ENCODE results near the gene DNLZ. TPM values are rescaled to one million over a fixed set of nuclear protein-coding genes. Genes with fewer than 3 reads are reported as not detected.

Gene DNLZ
- total and polyA plus RNA-seq, 5 donors from 2014 or later: 25.5 to 67.9 (median 57.6) TPM

DNA sequence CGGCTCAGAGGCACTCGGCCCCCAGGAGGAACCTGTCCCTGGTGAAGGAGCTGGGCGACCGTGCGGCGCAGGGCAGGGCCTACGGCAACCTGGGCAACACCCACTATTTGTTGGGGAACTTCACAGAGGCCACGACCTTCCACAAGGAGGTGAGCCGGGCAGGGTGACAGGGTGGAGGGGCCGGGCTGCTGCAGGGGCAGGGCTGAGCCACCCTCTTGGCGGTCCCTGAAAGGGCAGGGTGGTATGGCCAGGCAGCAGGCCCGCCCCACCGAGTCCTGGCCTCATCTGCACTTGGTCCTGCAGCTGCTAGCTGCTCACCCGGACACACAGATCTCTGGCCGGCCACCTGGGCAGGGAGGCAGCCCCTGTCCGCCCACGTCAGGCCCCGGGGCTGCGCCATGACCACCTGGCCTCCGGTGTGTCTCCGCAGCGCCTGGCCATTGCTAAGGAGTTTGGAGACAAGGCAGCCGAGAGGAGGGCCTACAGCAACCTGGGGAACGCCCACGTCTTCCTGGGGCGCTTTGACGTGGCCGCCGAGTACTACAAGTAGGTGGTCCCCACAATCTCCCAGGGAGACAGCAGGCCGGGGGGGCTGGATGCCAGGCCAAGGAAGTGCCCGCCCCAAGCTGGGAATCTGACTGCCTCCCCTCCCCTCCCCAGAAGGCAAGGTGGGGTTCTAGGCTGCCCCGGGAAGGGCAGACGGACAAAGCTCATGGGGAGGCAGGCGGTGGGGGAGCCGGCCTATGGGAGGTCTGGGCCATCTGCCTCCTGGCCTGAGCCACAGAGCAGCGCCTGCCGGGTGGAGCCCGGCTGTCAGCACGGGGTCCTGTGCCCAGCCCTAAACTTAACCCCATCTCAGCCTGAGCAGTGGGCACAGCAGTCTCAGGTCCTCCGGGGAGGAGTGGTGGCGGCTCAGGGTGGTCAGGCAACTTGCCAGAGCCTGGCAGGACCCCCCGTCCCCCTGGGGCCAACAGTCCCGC is 25.8 kb downstream of the DNLZ start:
- Histone ChIP-seq H3K27me3 (ENCODE audit: control insufficient read depth, insufficient read depth, low read length) (no peaks in the 10 kb centered on the region), H3K36me3 (ENCODE audit: control insufficient read depth, insufficient read depth, low read length) (no peaks in the 10 kb centered on the region), H3K9me3 (ENCODE audit: control insufficient read depth in 2 of 2, low read length in 2 of 2) (no peaks in the 10 kb centered on the region), H3K4me1 (ENCODE audit: control insufficient read depth, insufficient read depth, low read length, poor library complexity, severe bottlenecking) (no peaks in the 10 kb centered on the region), H3K4me3 (ENCODE audit: low read depth, low read length) (no peak overlapping the region), H3K27ac (ENCODE audit: insufficient read depth, low read length, poor library complexity, severe bottlenecking) (no peak overlapping the region)
- H3K4me3 Mint-ChIP-seq: no peak overlapping the region
- no peak overlapping the region for H3K27ac Mint-ChIP-seq
- no peak for ATAC-seq (ENCODE audit: low read depth in 2 of 2)
- no peaks in the 10 kb centered on the region for H3K9me3 Mint-ChIP-seq
- no peaks in the 10 kb centered on the region for H3K36me3 Mint-ChIP-seq
- peaks cover 0 to under 1% (median 0%) of the 10 kb centered on the region in 4 donors for H3K4me1 Mint-ChIP-seq
- no peaks in the 10 kb centered on the region for H3K27me3 Mint-ChIP-seq
- no peak for DNase-seq

DNA sequence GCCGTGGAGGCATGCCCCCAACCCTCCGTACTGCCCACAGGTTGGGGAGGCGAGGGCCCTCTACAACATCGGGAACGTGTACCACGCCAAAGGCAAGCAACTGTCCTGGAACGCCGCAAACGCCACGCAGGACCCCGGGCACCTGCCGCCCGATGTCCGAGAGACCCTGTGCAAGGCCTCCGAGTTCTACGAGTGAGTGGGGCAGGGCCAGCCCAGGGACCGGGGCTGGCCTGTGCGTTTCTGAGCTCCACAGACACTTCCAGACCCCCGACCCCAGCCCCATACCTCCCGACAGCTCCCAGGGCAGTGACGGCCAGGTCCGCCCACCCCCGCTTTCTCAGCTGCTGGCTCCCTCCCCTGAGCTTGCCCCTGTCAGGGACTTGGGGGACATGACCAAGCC is 26.7 kb downstream of the DNLZ start:
- Mint-ChIP-seq H3K27ac (no peak overlapping the region), H3K4me1 (no peaks in the 10 kb centered on the region), H3K27me3 (no peaks in the 10 kb centered on the region), H3K9me3 (no peaks in the 10 kb centered on the region), H3K36me3 (no peaks in the 10 kb centered on the region), H3K4me3 (no peak overlapping the region)
- DNase-seq (no peak), ATAC-seq (ENCODE audit: low read depth in 2 of 2) (no peak)
- Histone ChIP-seq H3K27me3 (ENCODE audit: control insufficient read depth, insufficient read depth, low read length) (no peaks in the 10 kb centered on the region), H3K9me3 (ENCODE audit: control insufficient read depth in 2 of 2, low read length in 2 of 2) (no peaks in the 10 kb centered on the region), H3K4me1 (ENCODE audit: control insufficient read depth, insufficient read depth, low read length, poor library complexity, severe bottlenecking) (no peaks in the 10 kb centered on the region), H3K4me3 (ENCODE audit: low read depth, low read length) (no peak overlapping the region), H3K27ac (ENCODE audit: insufficient read depth, low read length, poor library complexity, severe bottlenecking) (no peak overlapping the region), H3K36me3 (ENCODE audit: control insufficient read depth, insufficient read depth, low read length) (no peaks in the 10 kb centered on the region)

- Mint-ChIP-seq H3K36me3 (no peaks in the 10 kb centered on the region), H3K27ac (no peak overlapping the region), H3K4me3 (no peak overlapping the region), H3K27me3 (no peaks in the 10 kb centered on the region), H3K4me1 (no peaks in the 10 kb centered on the region), H3K9me3 (no peaks in the 10 kb centered on the region)
- Histone ChIP-seq H3K27ac (ENCODE audit: insufficient read depth, low read length, poor library complexity, severe bottlenecking) (no peak overlapping the region), H3K4me3 (ENCODE audit: low read depth, low read length) (no peak overlapping the region), H3K27me3 (ENCODE audit: control insufficient read depth, insufficient read depth, low read length) (no peaks in the 10 kb centered on the region), H3K36me3 (ENCODE audit: control insufficient read depth, insufficient read depth, low read length) (no peaks in the 10 kb centered on the region), H3K9me3 (ENCODE audit: control insufficient read depth in 2 of 2, low read length in 2 of 2) (no peaks in the 10 kb centered on the region), H3K4me1 (ENCODE audit: control insufficient read depth, insufficient read depth, low read length, poor library complexity, severe bottlenecking) (no peaks in the 10 kb centered on the region)
- no peak for DNase-seq
- no peak for ATAC-seq (ENCODE audit: low read depth in 2 of 2)
Measured at GRCh38 chr9:136336156-136336870, 27.2 kb downstream of the DNLZ start.

DNA sequence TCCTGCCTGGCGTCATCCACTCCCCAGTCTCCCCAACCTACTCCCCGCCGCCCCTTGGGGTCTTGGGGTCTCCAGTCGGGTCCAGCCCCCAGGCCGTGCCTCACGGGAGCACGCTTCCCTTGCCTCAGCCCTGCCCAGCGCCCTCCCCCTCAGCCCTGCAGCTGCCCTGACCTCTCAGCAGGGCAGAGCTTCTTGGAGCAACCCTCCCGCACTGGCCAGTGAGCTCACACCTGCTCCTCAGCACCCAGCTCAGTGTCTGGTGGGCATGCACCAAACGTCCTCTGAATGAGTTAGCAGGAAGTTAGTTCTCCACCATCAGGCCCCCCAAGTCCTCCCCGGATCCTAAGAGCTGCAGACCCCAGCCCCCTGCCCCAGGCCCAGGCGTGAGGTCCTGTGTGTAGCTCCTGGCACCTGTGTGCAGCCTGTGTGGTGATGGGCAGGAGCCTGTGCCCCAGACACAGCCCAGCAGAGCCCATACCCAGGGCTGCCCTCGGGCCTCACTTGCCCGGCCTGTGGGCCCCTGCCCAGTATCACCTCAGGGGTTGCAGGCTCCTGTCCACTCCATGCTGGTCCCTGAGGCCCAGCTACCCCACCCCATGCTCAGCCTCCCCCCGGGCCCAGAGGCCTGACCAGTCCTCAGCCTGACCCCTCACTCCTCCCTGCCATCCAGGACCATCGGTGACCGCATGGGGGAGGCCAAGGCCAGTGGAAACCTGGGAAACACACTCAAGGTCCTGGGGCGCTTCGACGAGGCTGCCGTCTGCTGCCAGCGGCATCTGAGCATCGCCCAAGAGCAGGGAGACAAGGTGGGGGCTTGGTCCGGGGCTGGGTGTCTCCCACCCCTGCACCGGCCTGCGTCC is 28.0 kb downstream of the DNLZ start:
- DNase-seq (no peak), ATAC-seq (ENCODE audit: low read depth in 2 of 2) (no peak)
- no peaks in the 10 kb centered on the region for H3K27me3 ChIP-seq (ENCODE audit: control insufficient read depth, insufficient read depth, low read length)
- no peaks in the 10 kb centered on the region for H3K4me1 Mint-ChIP-seq
- H3K9me3 Mint-ChIP-seq: no peaks in the 10 kb centered on the region
- no peaks in the 10 kb centered on the region for H3K4me1 ChIP-seq (ENCODE audit: control insufficient read depth, insufficient read depth, low read length, poor library complexity, severe bottlenecking)
- H3K4me3 Mint-ChIP-seq: no peak overlapping the region
- no peaks in the 10 kb centered on the region for H3K36me3 Mint-ChIP-seq
- no peaks in the 10 kb centered on the region for H3K27me3 Mint-ChIP-seq
- H3K36me3 ChIP-seq (ENCODE audit: control insufficient read depth, insufficient read depth, low read length): no peaks in the 10 kb centered on the region
- H3K9me3 ChIP-seq (ENCODE audit: control insufficient read depth in 2 of 2, low read length in 2 of 2): no peaks in the 10 kb centered on the region
- H3K4me3 ChIP-seq (ENCODE audit: low read depth, low read length): no peak overlapping the region
- no peak overlapping the region for H3K27ac ChIP-seq (ENCODE audit: insufficient read depth, low read length, poor library complexity, severe bottlenecking)
- H3K27ac Mint-ChIP-seq: no peak overlapping the region

GRCh38 chr9:136334541-136334940 is 29.0 kb downstream of the DNLZ start:
- DNase-seq: no peak
- Histone ChIP-seq H3K27ac (ENCODE audit: insufficient read depth, low read length, poor library complexity, severe bottlenecking) (no peak overlapping the region), H3K4me1 (ENCODE audit: control insufficient read depth, insufficient read depth, low read length, poor library complexity, severe bottlenecking) (no peaks in the 10 kb centered on the region), H3K4me3 (ENCODE audit: low read depth, low read length) (no peak overlapping the region), H3K9me3 (ENCODE audit: control insufficient read depth in 2 of 2, low read length in 2 of 2) (no peaks in the 10 kb centered on the region), H3K36me3 (ENCODE audit: control insufficient read depth, insufficient read depth, low read length) (no peaks in the 10 kb centered on the region), H3K27me3 (ENCODE audit: control insufficient read depth, insufficient read depth, low read length) (no peaks in the 10 kb centered on the region)
- H3K4me1 Mint-ChIP-seq: no peaks in the 10 kb centered on the region
- H3K4me3 Mint-ChIP-seq: no peak overlapping the region
- no peaks in the 10 kb centered on the region for H3K9me3 Mint-ChIP-seq
- ATAC-seq (ENCODE audit: low read depth in 2 of 2): no peak
- H3K36me3 Mint-ChIP-seq: no peaks in the 10 kb centered on the region
- H3K27ac Mint-ChIP-seq: no peak overlapping the region
- H3K27me3 Mint-ChIP-seq: no peaks in the 10 kb centered on the region

DNA sequence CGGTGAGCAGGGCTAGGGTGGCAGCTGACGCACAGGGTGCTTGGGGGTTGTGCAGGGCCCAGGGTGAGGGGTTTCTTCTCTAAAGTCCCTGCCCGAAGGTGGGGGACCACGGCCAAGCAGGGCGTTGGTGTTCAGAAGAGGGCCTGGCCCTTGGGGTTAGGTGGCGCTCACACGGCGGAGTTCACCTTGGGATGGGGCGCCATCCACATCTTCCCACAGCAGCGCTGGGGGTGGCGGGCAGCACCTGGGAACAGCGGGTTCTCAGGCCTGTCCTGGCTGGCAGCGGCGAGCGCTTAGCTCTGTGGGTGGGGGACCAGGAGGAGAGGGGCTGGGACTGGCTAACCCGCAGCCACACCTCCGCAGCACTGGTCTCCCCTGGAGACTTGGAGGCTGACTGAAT is 30.1 kb downstream of the DNLZ start:
- ATAC-seq (ENCODE audit: low read depth in 2 of 2): no peak

DNA sequence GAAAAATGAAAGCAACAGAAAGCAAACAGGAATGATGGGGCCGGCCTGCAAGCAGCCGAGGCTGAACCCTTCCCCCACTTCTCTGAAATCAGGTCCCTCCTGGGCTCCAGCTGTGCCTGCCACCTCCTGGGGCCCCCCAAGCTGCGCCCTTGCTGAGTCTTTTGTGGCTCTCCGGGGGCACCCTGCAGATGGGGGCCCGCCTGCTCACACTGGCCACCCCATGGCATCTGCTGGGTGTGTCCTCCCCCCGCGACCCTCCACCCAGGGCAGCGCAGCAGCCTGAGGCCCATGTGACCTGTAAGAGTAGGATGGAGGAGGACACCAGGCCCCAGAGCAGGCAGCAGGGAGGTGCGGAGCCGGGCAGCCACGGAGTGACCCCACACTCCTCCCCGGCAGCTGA is 30.5 kb downstream of the DNLZ start:
- Mint-ChIP-seq H3K9me3 (no peaks in the 10 kb centered on the region), H3K27me3 (no peaks in the 10 kb centered on the region), H3K4me3 (no peak overlapping the region), H3K36me3 (no peaks in the 10 kb centered on the region), H3K27ac (no peak overlapping the region), H3K4me1 (peaks cover 0 to 5% (median 2%) of the 10 kb centered on the region in 4 donors)
- H3K27me3 ChIP-seq (ENCODE audit: control insufficient read depth, insufficient read depth, low read length): no peaks in the 10 kb centered on the region
- H3K4me3 ChIP-seq (ENCODE audit: low read depth, low read length): no peak overlapping the region
- ATAC-seq (ENCODE audit: low read depth in 2 of 2) (no peak), DNase-seq (no peak)
- no peaks in the 10 kb centered on the region for H3K9me3 ChIP-seq (ENCODE audit: control insufficient read depth in 2 of 2, low read length in 2 of 2)
- H3K27ac ChIP-seq (ENCODE audit: insufficient read depth, low read length, poor library complexity, severe bottlenecking): no peak overlapping the region
- no peaks in the 10 kb centered on the region for H3K36me3 ChIP-seq (ENCODE audit: control insufficient read depth, insufficient read depth, low read length)
- peaks cover 7% of the 10 kb centered on the region for H3K4me1 ChIP-seq (ENCODE audit: control insufficient read depth, insufficient read depth, low read length, poor library complexity, severe bottlenecking)

More for the DNA sequence above, 30.1 kb downstream of the DNLZ start:
- no peaks in the 10 kb centered on the region for H3K27me3 Mint-ChIP-seq
- no peak overlapping the region for H3K4me3 Mint-ChIP-seq
- Histone ChIP-seq H3K4me1 (ENCODE audit: control insufficient read depth, insufficient read depth, low read length, poor library complexity, severe bottlenecking) (peaks cover 3% of the 10 kb centered on the region), H3K36me3 (ENCODE audit: control insufficient read depth, insufficient read depth, low read length) (no peaks in the 10 kb centered on the region), H3K27ac (ENCODE audit: insufficient read depth, low read length, poor library complexity, severe bottlenecking) (no peak overlapping the region), H3K4me3 (ENCODE audit: low read depth, low read length) (no peak overlapping the region), H3K27me3 (ENCODE audit: control insufficient read depth, insufficient read depth, low read length) (no peaks in the 10 kb centered on the region), H3K9me3 (ENCODE audit: control insufficient read depth in 2 of 2, low read length in 2 of 2) (no peaks in the 10 kb centered on the region)
- no peak overlapping the region for H3K27ac Mint-ChIP-seq
- no peaks in the 10 kb centered on the region for H3K9me3 Mint-ChIP-seq
- no peaks in the 10 kb centered on the region for H3K36me3 Mint-ChIP-seq
- H3K4me1 Mint-ChIP-seq: peaks cover 0 to 5% (median 2%) of the 10 kb centered on the region in 4 donors
- DNase-seq: no peak
